Esophagus muscularis mucosa (tissue), 4 donors: Measurements from ENCODE around the gene CALML5. TPM values are rescaled to one million over a fixed set of nuclear protein-coding genes. Genes with fewer than 3 reads are reported as not detected.

Experiments
- DNase-seq: peaks from one replicate; pipeline ENCODE4 v3.0.0-alpha.2; 2017; ENCODE audit errors: extremely low spot score
- H3K27ac ChIP-seq, 4 donors: fragments of 200-600 bp; sonication (generic); replicated peaks in 1 of 4; 1 replicate in 3 of 4; 2 replicates in 1 of 4; pipeline ENCODE4 v1.5.1; 2016 to 2019; ENCODE audit warnings: mild to moderate bottlenecking in 1 of 4
- H3K27me3 ChIP-seq, 4 donors: fragments of 200-600 bp; sonication (generic); one replicate each; pipeline versions ENCODE4 v1.5.1 to v1.6.0; 2016 to 2019
- H3K36me3 ChIP-seq, 4 donors: fragments of 200-600 bp; sonication (generic); one replicate each; pipeline ENCODE4 v1.5.1; 2016 to 2019
- H3K4me1 ChIP-seq, 4 donors: fragments of 200-600 bp; sonication (generic); one replicate each; pipeline ENCODE4 v1.5.1; 2016 to 2019
- H3K4me3 ChIP-seq, 4 donors: fragments of 200-600 bp; sonication (generic); 1 replicate in 2 of 4; 2 replicates in 2 of 4; pipeline ENCODE4 v1.5.1; 2016 to 2019; ENCODE audit warnings: mild to moderate bottlenecking in 4 of 4, moderate library complexity in 1 of 4
- H3K9me3 ChIP-seq, 4 donors: fragments of 200-600 bp; sonication (generic); 1 replicate in 3 of 4; 2 replicates in 1 of 4; pipeline ENCODE4 v1.5.1; 2016 to 2019
- EP300 ChIP-seq: sonication (generic); formaldehyde crosslinking; IDR thresholded peaks from one replicate; pipeline ENCODE4 v1.6.1; 2017; ENCODE audit warnings: antibody characterized with exemption
- POLR2A ChIP-seq: fragments of 450-650 bp; IDR thresholded peaks from one replicate; pipeline ENCODE4 v1.6.1; 2017; ENCODE audit warnings: antibody characterized with exemption, moderate library complexity, mild to moderate bottlenecking, low read depth
- POLR2AphosphoS5 ChIP-seq, 2 donors: sonication (generic); formaldehyde crosslinking; IDR thresholded peaks; one replicate each; pipeline ENCODE4 v1.6.1; 2017; ENCODE audit warnings: antibody characterized with exemption in 2 of 2
- WGBS: methylation state at CpG from one replicate; pipeline ENCODE4 v1.1.5; 2018; 5-methylcytosine and 5-hydroxymethylcytosine counted together
- intact Hi-C: fragments of 100-400 bp; cut with DNase I; formaldehyde crosslinking; loops from one replicate; pipeline ENCODE4 v1.15.1; 2023
- total RNA-seq, 4 donors: library from RNA; depleted of rRNA; stranded (reverse); fragments of >200 nt; gene quantifications; one replicate each; pipeline versions ENCODE4 v1.1.0 to v1.2.1, GENCODE V29; 2016
- TF ChIP-seq, protein P1 (sequence below), 3 experiments: fragments of 200-600 bp in 2 of 3; fragments of 450-650 bp in 1 of 3; sonication (generic) in 2 of 3; IDR thresholded peaks; one replicate each; pipeline ENCODE4 v1.5.1; 2017 to 2019; ENCODE audit warnings: antibody characterized with exemption in 3 of 3, mild to moderate bottlenecking in 2 of 3, moderate library complexity in 1 of 3

Gene CALML5
- total RNA-seq, 4 donors from 2014 or later: not detected

DNA sequence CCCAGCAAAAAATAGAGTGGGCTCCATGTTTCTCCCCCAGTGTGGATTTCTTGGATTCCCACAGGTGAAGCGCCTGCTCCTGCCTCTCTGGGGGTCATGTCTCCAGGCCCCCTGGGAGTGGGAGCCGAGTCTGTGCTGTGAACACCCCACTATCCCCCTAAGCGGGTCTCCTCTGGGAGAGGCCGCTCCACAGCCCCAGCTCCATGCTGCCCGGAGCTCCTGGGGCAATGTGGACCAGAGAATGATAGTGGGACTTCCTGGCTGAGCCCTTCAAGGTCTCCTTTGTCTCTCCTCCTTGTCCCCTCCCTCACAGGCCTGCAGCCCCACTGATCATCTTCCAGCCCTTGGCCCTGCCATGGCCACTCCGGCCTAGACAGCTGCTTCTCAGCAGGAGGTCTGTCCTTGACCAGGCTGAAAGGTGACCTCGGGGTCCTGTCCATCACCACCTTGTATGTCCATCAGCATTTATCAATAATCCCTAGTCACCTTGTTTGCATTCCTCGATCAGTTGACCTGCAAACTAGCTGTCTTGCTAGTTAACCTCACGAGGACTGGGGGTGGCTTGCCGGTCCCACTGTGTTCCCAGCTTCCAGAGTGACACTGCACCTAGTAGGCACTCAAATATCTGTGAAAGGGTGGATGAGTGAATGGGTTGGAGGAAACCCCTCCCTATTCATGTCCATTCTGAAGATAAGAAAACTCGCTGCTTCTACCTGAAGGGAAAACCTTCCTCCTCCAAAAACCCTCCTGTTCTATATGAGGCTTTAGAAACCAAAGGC, 24.6 kb upstream of the CALML5 start:
- no peak for TF ChIP-seq EP300
- no peak for TF ChIP-seq POLR2AphosphoS5 (IDR thresholded peaks at IDR 0.05)
- no peak for TF ChIP-seq POLR2A
- H3K36me3 ChIP-seq: no peaks in the 10 kb centered on the region
- no peaks in the 10 kb centered on the region for H3K27me3 ChIP-seq
- no peak for DNase-seq
- intact Hi-C loops: no loop called here
- H3K4me1 ChIP-seq: peaks cover 0 to 12% (median 9%) of the 10 kb centered on the region in 4 donors
- no peak overlapping the region for H3K27ac ChIP-seq
- no peaks in the 10 kb centered on the region for H3K9me3 ChIP-seq
- no peak overlapping the region for H3K4me3 ChIP-seq
- 95% methylated on average over 9 of the region's 11 CpGs for WGBS

DNA sequence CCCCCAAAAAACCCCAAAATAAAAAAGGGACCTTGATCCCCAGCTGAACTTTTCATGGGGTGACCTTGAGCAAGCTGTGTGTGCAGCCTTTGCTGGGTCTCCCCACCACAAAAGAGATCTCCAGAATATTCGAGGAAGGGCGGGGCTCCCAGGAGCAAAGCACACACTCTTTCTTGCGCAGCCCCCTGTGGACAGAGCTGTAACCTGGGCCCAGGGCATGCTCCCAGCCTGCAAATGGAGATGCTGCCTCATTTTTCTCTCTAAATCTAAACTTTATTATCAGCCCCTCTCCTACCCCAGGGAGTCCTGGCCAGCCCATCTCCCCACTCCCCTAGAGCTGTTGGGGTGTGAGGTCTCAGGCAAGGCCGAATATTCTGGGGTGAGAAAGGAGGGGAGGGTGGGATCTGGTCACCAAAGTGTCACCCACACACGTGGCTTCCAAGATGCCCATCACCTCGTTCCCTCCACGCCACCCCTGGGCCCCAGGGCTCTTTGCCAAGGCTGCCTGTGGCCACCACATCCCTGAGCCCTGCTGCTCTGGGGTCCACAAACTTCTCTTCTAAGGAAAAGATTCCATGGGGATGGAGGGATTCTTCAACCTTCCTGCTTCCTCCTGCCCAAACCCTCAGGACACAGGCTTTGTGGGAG, 23.7 kb upstream of the CALML5 start:
- Histone ChIP-seq H3K27me3 (no peaks in the 10 kb centered on the region), H3K27ac (no peak overlapping the region), H3K4me1 (peaks cover 0 to 8% (median 3%) of the 10 kb centered on the region in 4 donors), H3K9me3 (no peaks in the 10 kb centered on the region), H3K4me3 (no peak overlapping the region), H3K36me3 (no peaks in the 10 kb centered on the region)
- intact Hi-C loops: no loop called here
- WGBS: 68% methylated on average over 7 of the region's 7 CpGs
- DNase-seq: no peak
- TF ChIP-seq POLR2AphosphoS5 (IDR thresholded peaks at IDR 0.05) (no peak), POLR2A (no peak), EP300 (no peak)
- TF ChIP-seq, protein P1, sequence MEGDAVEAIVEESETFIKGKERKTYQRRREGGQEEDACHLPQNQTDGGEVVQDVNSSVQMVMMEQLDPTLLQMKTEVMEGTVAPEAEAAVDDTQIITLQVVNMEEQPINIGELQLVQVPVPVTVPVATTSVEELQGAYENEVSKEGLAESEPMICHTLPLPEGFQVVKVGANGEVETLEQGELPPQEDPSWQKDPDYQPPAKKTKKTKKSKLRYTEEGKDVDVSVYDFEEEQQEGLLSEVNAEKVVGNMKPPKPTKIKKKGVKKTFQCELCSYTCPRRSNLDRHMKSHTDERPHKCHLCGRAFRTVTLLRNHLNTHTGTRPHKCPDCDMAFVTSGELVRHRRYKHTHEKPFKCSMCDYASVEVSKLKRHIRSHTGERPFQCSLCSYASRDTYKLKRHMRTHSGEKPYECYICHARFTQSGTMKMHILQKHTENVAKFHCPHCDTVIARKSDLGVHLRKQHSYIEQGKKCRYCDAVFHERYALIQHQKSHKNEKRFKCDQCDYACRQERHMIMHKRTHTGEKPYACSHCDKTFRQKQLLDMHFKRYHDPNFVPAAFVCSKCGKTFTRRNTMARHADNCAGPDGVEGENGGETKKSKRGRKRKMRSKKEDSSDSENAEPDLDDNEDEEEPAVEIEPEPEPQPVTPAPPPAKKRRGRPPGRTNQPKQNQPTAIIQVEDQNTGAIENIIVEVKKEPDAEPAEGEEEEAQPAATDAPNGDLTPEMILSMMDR (IDR thresholded peaks at IDR 0.05): no peak

DNA sequence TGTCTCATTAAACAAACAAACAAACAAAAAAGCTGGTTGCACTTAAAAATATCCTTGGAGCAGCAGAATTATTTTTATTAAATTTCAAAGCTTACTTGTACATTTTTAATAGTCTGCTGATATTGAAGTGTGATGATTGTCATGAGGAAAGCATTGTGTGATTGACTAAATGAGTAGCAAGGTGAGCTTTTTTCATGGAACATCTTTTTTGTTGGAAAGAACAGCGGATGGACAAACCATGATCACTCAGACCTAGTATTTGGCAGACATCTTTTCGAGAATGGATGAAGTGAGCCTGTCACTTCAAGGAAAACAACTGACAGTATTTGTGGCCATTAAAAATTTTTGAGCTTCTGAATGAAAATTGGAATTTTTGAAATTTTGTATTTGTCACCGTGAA, 19.7 kb upstream of the CALML5 start:
- H3K9me3 ChIP-seq: no peaks in the 10 kb centered on the region
- TF ChIP-seq, protein P1 (IDR thresholded peaks at IDR 0.05): no peak
- TF ChIP-seq POLR2AphosphoS5 (IDR thresholded peaks at IDR 0.05): no peak
- TF ChIP-seq EP300: no peak
- TF ChIP-seq POLR2A: no peak
- intact Hi-C loops: no loop called here
- peaks cover 0 to 28% (median 23%) of the 10 kb centered on the region in 4 donors for H3K4me1 ChIP-seq
- WGBS: 96% methylated on average over 3 of the region's 3 CpGs
- DNase-seq: no peak
- no peaks in the 10 kb centered on the region for H3K36me3 ChIP-seq
- H3K4me3 ChIP-seq: no peak overlapping the region
- no peaks in the 10 kb centered on the region for H3K27me3 ChIP-seq
- H3K27ac ChIP-seq: no peak overlapping the region

DNA sequence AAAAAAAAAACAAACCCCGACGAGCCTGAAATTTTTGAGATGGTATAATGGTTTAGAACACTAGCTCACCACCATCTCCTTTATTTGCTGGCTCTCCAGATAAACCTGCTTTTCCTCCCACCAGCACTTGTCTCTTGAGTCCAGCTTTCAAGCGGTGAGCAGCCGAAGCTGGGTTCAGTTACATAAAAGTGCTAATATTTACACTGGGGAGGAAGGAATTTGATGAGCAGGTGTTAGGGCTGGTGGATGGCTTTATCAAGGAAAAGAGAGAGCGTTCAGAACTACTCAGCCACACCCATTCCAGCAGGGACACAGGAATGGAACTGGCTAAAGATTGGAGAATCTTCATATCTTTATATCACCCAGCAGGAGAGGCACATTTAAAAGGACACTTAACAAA, 18.8 kb upstream of the CALML5 start:
- H3K27ac ChIP-seq: no peak overlapping the region
- no peak overlapping the region for H3K4me3 ChIP-seq
- WGBS: 64% methylated on average over 5 of the region's 5 CpGs
- TF ChIP-seq POLR2A: no peak
- no peak for TF ChIP-seq EP300
- TF ChIP-seq, protein P1 (IDR thresholded peaks at IDR 0.05): no peak
- no peak for TF ChIP-seq POLR2AphosphoS5 (IDR thresholded peaks at IDR 0.05)
- intact Hi-C loops: no loop called here
- peaks cover 0 to 28% (median 23%) of the 10 kb centered on the region in 4 donors for H3K4me1 ChIP-seq
- no peaks in the 10 kb centered on the region for H3K9me3 ChIP-seq
- H3K27me3 ChIP-seq: no peaks in the 10 kb centered on the region
- H3K36me3 ChIP-seq: no peaks in the 10 kb centered on the region
- no peak for DNase-seq

DNA sequence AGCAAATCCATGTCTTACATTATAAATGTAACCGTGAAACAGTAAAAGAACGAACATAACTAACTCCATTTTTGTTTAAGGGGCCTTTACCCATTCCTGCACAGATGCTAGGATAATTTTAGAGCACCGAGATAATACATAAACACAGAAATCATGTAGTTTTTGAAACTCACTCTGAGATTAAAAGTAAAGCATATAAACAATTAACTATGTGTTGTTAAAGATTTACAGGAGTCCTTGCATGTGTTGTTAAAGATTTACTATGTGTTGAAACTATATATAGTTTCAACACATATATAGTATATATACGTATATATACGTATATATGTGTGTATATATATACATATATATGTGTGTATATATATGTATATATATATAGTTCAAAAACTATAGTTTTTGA, 18.2 kb upstream of the CALML5 start:
- H3K9me3 ChIP-seq: no peaks in the 10 kb centered on the region
- no peaks in the 10 kb centered on the region for H3K36me3 ChIP-seq
- H3K27me3 ChIP-seq: no peaks in the 10 kb centered on the region
- intact Hi-C loops: no loop called here
- DNase-seq: no peak
- 48% methylated on average over 5 of the region's 5 CpGs for WGBS
- TF ChIP-seq, protein P1 (IDR thresholded peaks at IDR 0.05): no peak
- peak in 1 of 2 donors; percentile 0 for TF ChIP-seq POLR2AphosphoS5 (IDR thresholded peaks at IDR 0.05)
- TF ChIP-seq POLR2A: no peak
- H3K27ac ChIP-seq: no peak overlapping the region
- H3K4me1 ChIP-seq: peaks cover 0 to 28% (median 23%) of the 10 kb centered on the region in 4 donors
- H3K4me3 ChIP-seq: no peak overlapping the region
